ENCODE measurements around the gene DUSP22. TPM values are rescaled to one million over a fixed set of nuclear protein-coding genes. Genes with fewer than 3 reads are reported as not detected.
"Not testable (repeated sequence)": the region's sequence is repeated elsewhere in the genome, so short reads cannot be mapped to it uniquely, and the experiment has no call there.

The DUSP22 gene
- total RNA-seq, 1 donor from 2014 or later = 34.9 TPM

- Histone ChIP-seq H3K27ac (ENCODE audit: low read depth, low read length) (no peak overlapping the region), H3K27me3 (ENCODE audit: insufficient read depth, low read length) (no peaks in the 10 kb centered on the region), H3K9me3 (ENCODE audit: insufficient read depth, low read depth, low read length) (no peaks in the 10 kb centered on the region), H3K9ac (ENCODE audit: low read length) (no peak overlapping the region), H3K79me2 (ENCODE audit: insufficient read depth, low read length) (no peaks in the 10 kb centered on the region), H3K36me3 (ENCODE audit: insufficient read depth, low read length) (no peaks in the 10 kb centered on the region), H3K4me2 (ENCODE audit: low read length) (no peak overlapping the region), H4K20me1 (ENCODE audit: insufficient read depth, low read length) (no peaks in the 10 kb centered on the region), H2AFZ (ENCODE audit: low read depth, low read length) (no peak overlapping the region), H3K4me1 (ENCODE audit: insufficient read depth, low read length) (no peaks in the 10 kb centered on the region), H3K4me3 (ENCODE audit: insufficient read depth, low read depth, low read length) (no peak overlapping the region)
- Mint-ChIP-seq H3K27me3 (ENCODE audit: low read depth, unreplicated experiment) (no peaks in the 10 kb centered on the region), H3K27ac (ENCODE audit: unreplicated experiment) (no peak overlapping the region), H3K4me3 (ENCODE audit: unreplicated experiment) (no peak overlapping the region), H3K4me1 (ENCODE audit: low read depth, unreplicated experiment) (peaks cover 7% of the 10 kb centered on the region), H3K9me3 (ENCODE audit: unreplicated experiment) (peaks cover 9% of the 10 kb centered on the region), H3K36me3 (ENCODE audit: low read depth, unreplicated experiment) (no peaks in the 10 kb centered on the region)
- no peak for DNase-seq (ENCODE audit: low read depth)
- no peak for TF ChIP-seq CTCF (IDR thresholded peaks at IDR 0.05; ENCODE audit: insufficient read depth, low read depth, low read length)
- no peak for FAIRE-seq
Observed at GRCh38 chr6:247351-247750, 44.9 kb upstream of the DUSP22 start.

- not testable (repeated sequence) for H2AFZ ChIP-seq (ENCODE audit: low read depth, low read length); H4K20me1 ChIP-seq (ENCODE audit: insufficient read depth, low read length); FAIRE-seq; H3K36me3 ChIP-seq (ENCODE audit: insufficient read depth, low read length); H3K27ac Mint-ChIP-seq (ENCODE audit: unreplicated experiment); H3K4me1 Mint-ChIP-seq (ENCODE audit: low read depth, unreplicated experiment); H3K9me3 Mint-ChIP-seq (ENCODE audit: unreplicated experiment); H3K27ac ChIP-seq (ENCODE audit: low read depth, low read length); H3K4me1 ChIP-seq (ENCODE audit: insufficient read depth, low read length); H3K4me3 Mint-ChIP-seq (ENCODE audit: unreplicated experiment); H3K4me2 ChIP-seq (ENCODE audit: low read length); H3K4me3 ChIP-seq (ENCODE audit: insufficient read depth, low read depth, low read length); H3K9me3 ChIP-seq (ENCODE audit: insufficient read depth, low read depth, low read length); H3K79me2 ChIP-seq (ENCODE audit: insufficient read depth, low read length); DNase-seq (ENCODE audit: low read depth); H3K9ac ChIP-seq (ENCODE audit: low read length); H3K36me3 Mint-ChIP-seq (ENCODE audit: low read depth, unreplicated experiment); H3K27me3 Mint-ChIP-seq (ENCODE audit: low read depth, unreplicated experiment); H3K27me3 ChIP-seq (ENCODE audit: insufficient read depth, low read length)
Observed at GRCh38 chr6:248046-248445, 44.2 kb upstream of the DUSP22 start.

DNA sequence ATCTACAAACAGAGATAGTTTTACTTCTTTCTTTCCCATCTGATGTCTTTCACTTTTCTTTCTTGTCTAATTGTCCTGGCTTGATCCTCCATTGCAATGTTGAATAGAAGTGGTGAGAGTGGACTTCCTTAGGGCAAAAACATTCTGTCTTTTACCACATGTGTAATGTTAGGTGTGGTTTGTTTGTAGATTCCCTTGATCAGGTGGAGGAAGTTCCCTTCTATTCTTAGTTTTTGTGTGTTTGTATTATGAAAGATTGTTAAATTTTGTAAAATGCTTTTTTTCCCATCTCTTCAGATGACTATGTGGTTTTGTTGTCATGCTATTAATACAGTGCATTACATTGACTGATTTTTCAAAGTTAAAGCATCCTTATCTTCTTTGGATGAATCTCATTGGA is 41.6 kb upstream of the DUSP22 start:
- no peaks in the 10 kb centered on the region for H3K36me3 Mint-ChIP-seq (ENCODE audit: low read depth, unreplicated experiment)
- no peak for FAIRE-seq

More for the DNA sequence above, 41.6 kb upstream of the DUSP22 start:
- H3K4me2 ChIP-seq (ENCODE audit: low read length) = no peak overlapping the region
- Mint-ChIP-seq H3K4me1 (ENCODE audit: low read depth, unreplicated experiment) (peaks cover 9% of the 10 kb centered on the region), H3K27me3 (ENCODE audit: low read depth, unreplicated experiment) (no peaks in the 10 kb centered on the region), H3K9me3 (ENCODE audit: unreplicated experiment) (no peaks in the 10 kb centered on the region), H3K27ac (ENCODE audit: unreplicated experiment) (no peak overlapping the region), H3K4me3 (ENCODE audit: unreplicated experiment) (no peak overlapping the region)
- no peak overlapping the region for H3K9ac ChIP-seq (ENCODE audit: low read length)
- H4K20me1 ChIP-seq (ENCODE audit: insufficient read depth, low read length) = no peaks in the 10 kb centered on the region
- no peaks in the 10 kb centered on the region for H3K9me3 ChIP-seq (ENCODE audit: insufficient read depth, low read depth, low read length)
- no peaks in the 10 kb centered on the region for H3K79me2 ChIP-seq (ENCODE audit: insufficient read depth, low read length)
- H3K27me3 ChIP-seq (ENCODE audit: insufficient read depth, low read length) = no peaks in the 10 kb centered on the region
- TF ChIP-seq EZH2 (IDR thresholded peaks at IDR 0.05; ENCODE audit: insufficient read depth, low read length) (no peak), CTCF (IDR thresholded peaks at IDR 0.05; ENCODE audit: insufficient read depth, low read depth, low read length) (no peak)
- no peak overlapping the region for H3K4me3 ChIP-seq (ENCODE audit: insufficient read depth, low read depth, low read length)
- H2AFZ ChIP-seq (ENCODE audit: low read depth, low read length) = no peak overlapping the region
- no peaks in the 10 kb centered on the region for H3K36me3 ChIP-seq (ENCODE audit: insufficient read depth, low read length)
- no peak for DNase-seq (ENCODE audit: low read depth)
- no peaks in the 10 kb centered on the region for H3K4me1 ChIP-seq (ENCODE audit: insufficient read depth, low read length)
- no peak overlapping the region for H3K27ac ChIP-seq (ENCODE audit: low read depth, low read length)
